B cell (primary cell): Measurements from ENCODE around the gene DCP1A. TPM values are rescaled to one million over a fixed set of nuclear protein-coding genes. Genes with fewer than 3 reads are reported as not detected.
A peak's percentile ranks its signal among the peaks of the same experiment; 100 is the strongest.

Experiments
- ATAC-seq: fragments of 200-7000 bp; cut with Tn5 transposase; one replicate; pipeline ENCODE4 v1.10.0; 2021; ENCODE audit warnings: low read depth, mild to moderate bottlenecking, moderate number of reproducible peaks, moderate library complexity
- CTCF ChIA-PET: fragments of 350-600 bp; sonication (Branson Sonifier 250); formaldehyde crosslinking; loops from one replicate; lab custom pipeline; 2021; ENCODE audit warnings: antibody characterized with exemption, inconsistent platforms; lab: Charles Lee
- POLR2A ChIA-PET: fragments of 350-600 bp; sonication (Branson Sonifier 250); formaldehyde crosslinking; loops from one replicate; lab custom pipeline; 2021; ENCODE audit warnings: antibody characterized with exemption; lab: Charles Lee
- DNase-seq: peaks from one replicate; pipeline ENCODE4 v3.0.0; 2013
- H2AFZ ChIP-seq: 2 replicates; pipeline ENCODE4 v1.6.1; 2012; ENCODE audit warnings: mild to moderate bottlenecking, low read depth, low read length; ENCODE audit not compliant: insufficient read depth, poor library complexity, severe bottlenecking
- H3K27ac ChIP-seq, 2 donors: 1 replicate in 1 of 2; 2 replicates in 1 of 2; pipeline ENCODE4 v1.5.1; 2012 to 2013; ENCODE audit warnings: low read length in 2 of 2, mild to moderate bottlenecking in 2 of 2, moderate library complexity in 1 of 2
- H3K27me3 ChIP-seq, 4 experiments: fragments of 200-600 bp in 1 of 4; sonication (generic) in 1 of 4; replicated peaks in 1 of 4; 1 replicate in 2 of 4; 2 replicates in 2 of 4; pipeline versions ENCODE4 v1.6.1 to v1.7.0; 2013 to 2016; ENCODE audit warnings: low read length in 3 of 4, mild to moderate bottlenecking in 2 of 4, mixed read lengths in 1 of 4, moderate library complexity in 1 of 4; ENCODE audit not compliant: insufficient read depth in 4 of 4, control insufficient read depth in 3 of 4; ENCODE audit errors: control extremely low read depth in 1 of 4
- H3K36me3 ChIP-seq, 2 experiments: replicated peaks in 1 of 2; 1 replicate in 1 of 2; 2 replicates in 1 of 2; pipeline versions ENCODE4 v1.6.1 to v1.7.1; 2013; ENCODE audit warnings: low read length in 1 of 2; ENCODE audit not compliant: insufficient read depth in 2 of 2, control insufficient read depth in 1 of 2; ENCODE audit errors: control extremely low read depth in 1 of 2, extremely low read depth in 1 of 2
- H3K4me1 ChIP-seq, 2 donors: fragments of 200-600 bp in 1 of 2; sonication (generic) in 1 of 2; 1 replicate in 1 of 2; 2 replicates in 1 of 2; pipeline versions ENCODE4 v1.5.1 to v1.6.1; 2013 to 2017; ENCODE audit warnings: low read length in 2 of 2; ENCODE audit not compliant: control insufficient read depth in 2 of 2, insufficient read depth in 2 of 2
- H3K4me2 ChIP-seq: replicated peaks from 2 replicates; pipeline ENCODE3; 2012; ENCODE audit warnings: mild to moderate bottlenecking, low read depth, low read length; ENCODE audit not compliant: poor library complexity, severe bottlenecking
- H3K4me3 ChIP-seq, 5 experiments: fragments of 200-600 bp in 1 of 5; sonication (generic) in 1 of 5; 1 replicate in 3 of 5; 2 replicates in 2 of 5; pipeline versions ENCODE4 v1.5.1 to v1.7.0; 2011 to 2016; ENCODE audit warnings: low read length in 4 of 5, mild to moderate bottlenecking in 4 of 5, low read depth in 2 of 5, control low read depth in 1 of 5, moderate library complexity in 1 of 5; ENCODE audit not compliant: insufficient read depth in 1 of 5; ENCODE audit errors: control extremely low read depth in 1 of 5, extremely low read depth in 1 of 5
- H3K79me2 ChIP-seq: fragments of 200-600 bp; sonication (generic); one replicate; pipeline ENCODE4 v1.6.0; 2016; ENCODE audit warnings: low read length; ENCODE audit not compliant: control insufficient read depth, insufficient read depth
- H3K9ac ChIP-seq: fragments of 200-600 bp; sonication (generic); 2 replicates; pipeline ENCODE4 v1.6.1; 2017; ENCODE audit warnings: mild to moderate bottlenecking, low read length, moderate library complexity
- H3K9me3 ChIP-seq, 3 donors: one replicate each; pipeline versions ENCODE4 v1.6.1 to v1.7.1; 2013; ENCODE audit warnings: low read length in 2 of 3; ENCODE audit not compliant: control insufficient read depth in 2 of 3, insufficient read depth in 1 of 3; ENCODE audit errors: control extremely low read depth in 1 of 3
- H4K20me1 ChIP-seq: 2 replicates; pipeline ENCODE4 v1.6.0; 2012; ENCODE audit warnings: mild to moderate bottlenecking, low read length; ENCODE audit not compliant: insufficient read depth, control insufficient read depth, poor library complexity, severe bottlenecking
- H3K27ac Mint-ChIP-seq: one replicate; pipeline ENCODE4 v1.8.0; 2021; ENCODE audit warnings: mixed read lengths
- H3K27me3 Mint-ChIP-seq: one replicate; pipeline ENCODE4 v1.8.0; 2021; ENCODE audit warnings: mixed read lengths
- H3K4me1 Mint-ChIP-seq: one replicate; pipeline ENCODE4 v1.8.0; 2021; ENCODE audit warnings: mixed read lengths
- H3K4me3 Mint-ChIP-seq: one replicate; pipeline ENCODE4 v1.8.0; 2021; ENCODE audit warnings: mixed read lengths
- H3K9me3 Mint-ChIP-seq: one replicate; pipeline ENCODE4 v1.8.0; 2022; ENCODE audit warnings: mixed read lengths; ENCODE audit not compliant: insufficient read depth
- CTCF ChIP-seq: fragments of 200-600 bp; IDR thresholded peaks from one replicate; pipeline ENCODE4 v1.8.0; 2022; ENCODE audit warnings: antibody characterized with exemption, mild to moderate bottlenecking
- EZH2 ChIP-seq: IDR thresholded peaks from 2 replicates; pipeline ENCODE4 v1.6.1; 2012; ENCODE audit warnings: borderline replicate concordance, low read depth, mild to moderate bottlenecking, moderate library complexity, low read length; ENCODE audit not compliant: insufficient read depth, poor library complexity, severe bottlenecking
- WGBS: methylation state at CpG from one replicate; pipeline ENCODE4 v1.1.5; 2013; ENCODE audit warnings: missing lambda C conversion rate; ENCODE audit not compliant: insufficient coverage; 5-methylcytosine and 5-hydroxymethylcytosine counted together
- intact Hi-C: fragments of 100-400 bp; cut with micrococcal nuclease; formaldehyde crosslinking; loops from one replicate; pipeline ENCODE4 v1.10.0; 2022
- polyA plus RNA-seq: library from polyadenylated mRNA; depleted of rRNA; stranded (reverse); fragments of >200 nt; gene quantifications from 2 replicates; pipeline ENCODE4 v1.2.3, GENCODE V29; 2012
- total RNA-seq, 2 donors: library from RNA; stranded (reverse); fragments of 120-200 nt in 1 of 2; gene quantifications; 1 replicate in 1 of 2; 2 replicates in 1 of 2; pipeline versions ENCODE4 v1.2.3 to v1.2.4, GENCODE V29; 2013 to 2022

Gene DCP1A
- total and polyA plus RNA-seq, 2 donors (not counting 1 experiment from before 2014, with no cell fraction given), result 16.6 to 44.6 TPM

- peaks cover 66% of the 10 kb centered on the region for H4K20me1 ChIP-seq
- no peaks in the 10 kb centered on the region for H3K27me3 Mint-ChIP-seq
- DNase-seq (peak; percentile 28), ATAC-seq (no peak)
- peak overlapping the region; percentile 76 for H3K4me3 Mint-ChIP-seq
- peak overlapping the region; percentile 42 for H3K4me2 ChIP-seq
- H3K9ac ChIP-seq, result peak overlapping the region; percentile 12
- intact Hi-C loops, result loop anchor here (5.0 to 10.0 kb wide), 2 partner anchors 140 to 358 kb away; partner anchors contain the start of gene STIMATE
- 15% methylated on average over 8 of the region's 10 CpGs for WGBS
- peaks cover 65% of the 10 kb centered on the region for H3K4me1 Mint-ChIP-seq
- H3K36me3 ChIP-seq, result no peaks in the 10 kb centered on the region
- no peak for TF ChIP-seq CTCF
- no peak for TF ChIP-seq EZH2
- H3K27ac ChIP-seq, result peak overlapping the region; percentile 62 to 78
- H3K4me1 ChIP-seq, result peaks cover 46 to 77% of the 10 kb centered on the region in 2 donors
- ChIA-PET CTCF (interaction anchor here (0.6 to 2.0 kb wide), 4 partner anchors 32 to 1752 kb away, joined by 3 to 11 read pairs (median 4); no protein-coding TSS in a partner anchor), POLR2A (no interaction called here)
- no peaks in the 10 kb centered on the region for H3K9me3 ChIP-seq
- H3K79me2 ChIP-seq, result peaks cover 78% of the 10 kb centered on the region
- peak overlapping the region in 2 of 5 experiments; percentile 0 to 16 for H3K4me3 ChIP-seq
- H3K27ac Mint-ChIP-seq, result peak overlapping the region; percentile 86
- H3K27me3 ChIP-seq, result no peaks in the 10 kb centered on the region
- no peak overlapping the region for H2AFZ ChIP-seq
- H3K9me3 Mint-ChIP-seq, result no peaks in the 10 kb centered on the region
Measured at GRCh38 chr3:53252096-53252946, 95.0 kb downstream of the DCP1A start.
